Adrenal gland (tissue), 12 donors: Measurements from ENCODE around the gene PLAAT5. TPM values are rescaled to one million over a fixed set of nuclear protein-coding genes. Genes with fewer than 3 reads are reported as not detected.

Experiments used
- DNase-seq, 7 donors: peaks; one replicate each; pipeline ENCODE4 v3.0.0-alpha.2; 2019 to 2020
- H3K27ac ChIP-seq, 5 donors: fragments of 200-600 bp; sonication (generic) in 4 of 5; 1 replicate in 3 of 5; 2 replicates in 2 of 5; pipeline versions ENCODE4 v1.5.1 to v1.8.0; 2016 to 2020; ENCODE audit warnings: mild to moderate bottlenecking in 1 of 5
- H3K27me3 ChIP-seq: fragments of 200-600 bp; 2 replicates; pipeline ENCODE4 v1.8.0; 2021
- H3K36me3 ChIP-seq, 2 donors: fragments of 200-600 bp; replicated peaks in 1 of 2; 1 replicate in 1 of 2; 2 replicates in 1 of 2; pipeline versions ENCODE4 v1.5.1 to v1.8.0; 2018 to 2022
- H3K4me1 ChIP-seq, 2 donors: fragments of 200-600 bp; replicated peaks in 1 of 2; 1 replicate in 1 of 2; 2 replicates in 1 of 2; pipeline versions ENCODE4 v1.5.1 to v1.8.0; 2018 to 2021
- H3K4me3 ChIP-seq, 4 donors: fragments of 200-600 bp; sonication (generic) in 3 of 4; one replicate each; pipeline ENCODE4 v1.5.1; 2016 to 2018
- H3K9me3 ChIP-seq, 3 donors: fragments of 200-600 bp; sonication (generic) in 1 of 3; replicated peaks in 1 of 3; 1 replicate in 2 of 3; 2 replicates in 1 of 3; pipeline versions ENCODE4 v1.5.1 to v1.8.0; 2016 to 2021
- POLR2A ChIP-seq, 2 donors: fragments of 450-650 bp; IDR thresholded peaks; one replicate each; pipeline ENCODE4 v1.6.1; 2017; ENCODE audit warnings: antibody characterized with exemption in 2 of 2, mild to moderate bottlenecking in 2 of 2, moderate library complexity in 1 of 2
- WGBS, 4 donors: extraction: QIAGEN DNeasy Blood & Tissue Kit in 2 of 4; methylation state at CpG; one replicate each; pipeline versions ENCODE4 v1.1.5 to v1.1.7; 2013 to 2017; 5-methylcytosine and 5-hydroxymethylcytosine counted together
- intact Hi-C, 2 donors: fragments of 100-400 bp; cut with DNase I; formaldehyde crosslinking; loops; one replicate each; pipeline versions ENCODE4 v1.14.1 to v1.15.0; 2022 to 2023
- polyA plus RNA-seq, 3 donors: library from polyadenylated mRNA; stranded (reverse); fragments of 200-250 nt in 2 of 3; fragments of 350-450 nt in 1 of 3; fragmentation: Illumina TruSeq in 1 of 3; extraction: RNeasy Lipid Tissue Mini Kit (QIAGEN cat#74804) in 1 of 3; gene quantifications; one replicate each; pipeline ENCODE4 v1.2.3, GENCODE V29; 2013 to 2014
- total RNA-seq, 9 donors: library from RNA; depleted of rRNA in 4 of 9; stranded (reverse); fragments of >200 nt in 4 of 9; fragments of 120-200 nt in 1 of 9; fragmentation: NEBNext Ultra II Directional in 1 of 9; extraction: Animal tissue kit (Norgen Biotek cat#: 25700) in 1 of 9; gene quantifications; one replicate each; pipeline versions ENCODE4 v1.1.0 to v1.2.4, GENCODE V29; 2013 to 2023
- TF ChIP-seq, protein P1 (sequence below), 6 experiments: fragments of 450-650 bp in 4 of 6; fragments of 200-600 bp in 2 of 6; sonication (generic) in 1 of 6; IDR thresholded peaks; 1 replicate in 5 of 6; 2 replicates in 1 of 6; pipeline versions ENCODE4 v1.5.1 to v1.8.0; 2016 to 2021; ENCODE audit warnings: antibody characterized with exemption in 6 of 6, mild to moderate bottlenecking in 2 of 6, moderate library complexity in 1 of 6
- donor health status: healthy with polysubstance abuse.
- donor health status: Bipolar disorder and iron deficiency.
- donor health status: DM: yes; HTN: yes; CAD: no.
- donor health status: DM: no; HTN: no; CAD: no.
- donor health status: DM: no; HTN: no; CAD: no.
- donor health status: DM: yes; HTN: yes; CAD: no.

PLAAT5 gene
- total and polyA plus RNA-seq, 12 donors = 0.64 to 8.1 (median 1.3) TPM; not detected in 2

DNA sequence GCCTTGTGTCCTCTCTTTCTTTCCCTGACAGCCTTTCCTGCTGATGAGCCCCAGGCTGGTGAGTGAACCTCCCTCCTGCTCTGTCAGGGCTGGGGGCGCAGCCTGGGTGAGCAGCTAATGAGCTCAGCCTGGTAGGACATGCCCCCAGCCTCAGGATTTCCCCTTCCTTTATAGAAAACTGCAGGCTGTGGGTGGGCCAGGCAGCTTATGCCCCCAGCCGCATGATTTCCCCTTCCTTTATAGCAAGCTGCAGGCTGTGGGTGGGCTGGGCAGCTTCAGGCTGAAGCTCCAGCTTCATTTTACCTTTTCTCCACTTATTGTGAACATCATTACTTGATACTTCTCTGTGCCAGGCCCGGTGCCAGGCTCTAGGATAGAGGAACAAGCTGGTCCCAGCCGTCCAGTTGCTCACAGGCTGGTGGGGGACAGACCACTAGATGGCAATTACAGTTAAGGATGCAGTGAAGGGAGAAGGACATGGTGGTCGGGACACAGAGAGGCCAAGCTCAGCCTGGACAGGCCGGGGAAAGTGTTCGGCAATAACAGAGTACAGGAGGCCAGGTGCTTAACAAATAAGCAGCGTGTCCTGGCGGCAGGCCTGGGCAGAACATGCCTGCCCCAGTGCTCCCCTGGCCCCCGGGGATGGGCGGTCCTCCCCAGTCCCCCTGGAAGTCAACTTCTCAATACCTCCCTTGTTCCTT, 20.2 kb upstream of the PLAAT5 start:
- Histone ChIP-seq H3K9me3 (no peaks in the 10 kb centered on the region), H3K36me3 (no peaks in the 10 kb centered on the region), H3K27ac (no peak overlapping the region), H3K4me3 (no peak overlapping the region), H3K27me3 (no peaks in the 10 kb centered on the region), H3K4me1 (no peaks in the 10 kb centered on the region)
- no peak for DNase-seq
- intact Hi-C loops = no loop called here
- 84 to 91% (median 88%) methylated on average over 9 to 11 of the region's 11 CpGs for WGBS, 4 donors
- TF ChIP-seq, protein P1, sequence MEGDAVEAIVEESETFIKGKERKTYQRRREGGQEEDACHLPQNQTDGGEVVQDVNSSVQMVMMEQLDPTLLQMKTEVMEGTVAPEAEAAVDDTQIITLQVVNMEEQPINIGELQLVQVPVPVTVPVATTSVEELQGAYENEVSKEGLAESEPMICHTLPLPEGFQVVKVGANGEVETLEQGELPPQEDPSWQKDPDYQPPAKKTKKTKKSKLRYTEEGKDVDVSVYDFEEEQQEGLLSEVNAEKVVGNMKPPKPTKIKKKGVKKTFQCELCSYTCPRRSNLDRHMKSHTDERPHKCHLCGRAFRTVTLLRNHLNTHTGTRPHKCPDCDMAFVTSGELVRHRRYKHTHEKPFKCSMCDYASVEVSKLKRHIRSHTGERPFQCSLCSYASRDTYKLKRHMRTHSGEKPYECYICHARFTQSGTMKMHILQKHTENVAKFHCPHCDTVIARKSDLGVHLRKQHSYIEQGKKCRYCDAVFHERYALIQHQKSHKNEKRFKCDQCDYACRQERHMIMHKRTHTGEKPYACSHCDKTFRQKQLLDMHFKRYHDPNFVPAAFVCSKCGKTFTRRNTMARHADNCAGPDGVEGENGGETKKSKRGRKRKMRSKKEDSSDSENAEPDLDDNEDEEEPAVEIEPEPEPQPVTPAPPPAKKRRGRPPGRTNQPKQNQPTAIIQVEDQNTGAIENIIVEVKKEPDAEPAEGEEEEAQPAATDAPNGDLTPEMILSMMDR (IDR thresholded peaks at IDR 0.05) = no peak
- no peak for TF ChIP-seq POLR2A (IDR thresholded peaks at IDR 0.05)

DNA sequence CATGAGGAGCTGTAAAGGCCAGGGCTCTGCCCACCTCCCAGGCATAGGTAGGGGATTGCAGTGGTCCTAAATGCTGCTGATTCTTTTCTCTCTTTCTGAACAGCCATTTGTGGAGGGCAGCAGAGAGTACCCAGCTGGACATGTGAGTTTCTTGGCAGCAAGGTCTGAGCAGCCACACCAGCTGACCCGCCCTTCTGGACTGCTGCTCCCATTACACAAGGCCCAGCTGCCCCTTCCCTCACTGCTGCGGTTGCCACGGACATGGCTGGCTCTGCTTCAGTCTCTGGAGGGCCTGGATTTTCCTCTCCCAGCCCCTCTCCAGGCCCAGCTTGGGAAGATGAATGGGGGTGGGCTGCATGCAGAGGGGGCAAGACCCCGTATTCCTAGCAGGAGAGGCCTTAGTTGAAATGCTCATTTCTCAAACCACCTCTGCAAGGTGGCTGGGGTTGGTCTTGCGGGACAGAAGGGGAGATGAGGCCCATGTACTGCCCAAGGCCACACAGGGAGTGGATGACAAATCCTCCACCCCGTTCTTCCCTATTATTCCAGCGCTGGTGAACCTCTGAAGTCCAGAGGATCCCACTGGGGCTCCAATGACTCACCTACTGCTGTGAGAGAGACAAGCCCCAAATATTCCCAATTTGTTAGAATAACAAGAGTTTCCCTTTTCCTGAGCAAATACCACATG, 19.5 kb upstream of the PLAAT5 start:
- peak in 6 of 7 donors; percentile 31 to 71 (median 58) for DNase-seq
- WGBS, 4 donors = 72 to 89% (median 82%) methylated on average over 4 to 7 of the region's 7 CpGs
- no peak overlapping the region for H3K4me3 ChIP-seq
- intact Hi-C loops = no loop called here
- H3K4me1 ChIP-seq = peaks cover 0 to under 1% of the 10 kb centered on the region in 2 donors
- H3K27ac ChIP-seq = no peak overlapping the region
- H3K27me3 ChIP-seq = no peaks in the 10 kb centered on the region
- no peak for TF ChIP-seq POLR2A (IDR thresholded peaks at IDR 0.05)
- TF ChIP-seq, protein P1 (IDR thresholded peaks at IDR 0.05) = no peak
- H3K9me3 ChIP-seq = no peaks in the 10 kb centered on the region
- H3K36me3 ChIP-seq = no peaks in the 10 kb centered on the region

DNA sequence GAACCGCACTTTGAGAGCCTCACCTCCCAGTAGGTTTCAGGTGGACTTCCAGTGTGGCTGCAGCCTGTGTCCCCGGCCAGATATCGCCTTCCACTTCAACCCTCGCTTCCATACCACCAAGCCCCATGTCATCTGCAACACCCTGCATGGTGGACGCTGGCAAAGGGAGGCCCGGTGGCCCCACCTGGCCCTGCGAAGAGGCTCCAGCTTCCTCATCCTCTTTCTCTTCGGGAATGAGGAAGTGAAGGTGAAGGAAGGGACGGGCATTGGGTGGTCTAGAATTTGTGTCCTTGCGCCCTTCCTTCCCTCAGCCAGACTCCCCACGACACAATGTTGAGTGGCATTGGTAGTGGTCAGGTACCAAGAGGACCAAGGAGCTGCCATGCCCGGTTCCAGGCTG, 17.8 kb upstream of the PLAAT5 start:
- peaks cover 0 to 7% of the 10 kb centered on the region in 2 donors for H3K4me1 ChIP-seq
- WGBS, 4 donors = 72 to 90% (median 85%) methylated on average over 11 to 12 of the region's 12 CpGs
- intact Hi-C loops = no loop called here
- no peak overlapping the region for H3K4me3 ChIP-seq
- TF ChIP-seq POLR2A (IDR thresholded peaks at IDR 0.05) = no peak
- TF ChIP-seq, protein P1 (IDR thresholded peaks at IDR 0.05) = no peak
- no peaks in the 10 kb centered on the region for H3K27me3 ChIP-seq
- no peak overlapping the region for H3K27ac ChIP-seq
- H3K36me3 ChIP-seq = no peaks in the 10 kb centered on the region
- DNase-seq = no peak
- H3K9me3 ChIP-seq = no peaks in the 10 kb centered on the region

DNA sequence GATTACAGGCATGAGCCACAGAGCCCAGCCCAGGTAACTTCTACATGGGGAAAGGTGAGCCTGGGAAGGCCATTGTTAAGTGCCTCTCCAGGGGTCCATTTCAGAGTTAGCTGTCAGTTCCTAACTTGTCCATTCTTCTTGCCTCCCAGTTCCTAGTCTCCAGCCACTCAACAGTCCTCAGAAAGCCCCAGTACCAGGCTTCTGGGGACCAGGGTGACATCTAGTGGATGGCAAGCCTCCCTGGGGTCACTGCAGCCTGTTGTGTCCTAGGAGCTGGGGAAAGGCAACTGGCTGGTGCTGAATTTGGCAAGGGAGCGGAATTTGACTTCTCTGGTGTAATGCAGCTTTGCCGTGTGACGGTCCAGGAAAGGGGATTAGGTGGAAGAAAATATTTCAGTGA, 17.0 kb upstream of the PLAAT5 start:
- DNase-seq = peak; percentile 52 to 80 (median 65)
- WGBS, 4 donors = 74 to 94% (median 77%) methylated on average over 3 of the region's 3 CpGs
- Histone ChIP-seq H3K9me3 (no peaks in the 10 kb centered on the region), H3K27me3 (no peaks in the 10 kb centered on the region), H3K4me1 (peaks cover 0 to 7% of the 10 kb centered on the region in 2 donors), H3K4me3 (no peak overlapping the region), H3K27ac (no peak overlapping the region), H3K36me3 (no peaks in the 10 kb centered on the region)
- intact Hi-C loops = no loop called here
- no peak for TF ChIP-seq POLR2A (IDR thresholded peaks at IDR 0.05)
- TF ChIP-seq, protein P1 (IDR thresholded peaks at IDR 0.05) = peak in 5 of 6 experiments; percentile 30 to 62 (median 45)
